ENCODE measurements around the gene CD8B. TPM values are rescaled to one million over a fixed set of nuclear protein-coding genes. Genes with fewer than 3 reads are reported as not detected.

The CD8B gene
- total RNA-seq, 1 experiment from 2014 or later = 0.47 TPM

DNA sequence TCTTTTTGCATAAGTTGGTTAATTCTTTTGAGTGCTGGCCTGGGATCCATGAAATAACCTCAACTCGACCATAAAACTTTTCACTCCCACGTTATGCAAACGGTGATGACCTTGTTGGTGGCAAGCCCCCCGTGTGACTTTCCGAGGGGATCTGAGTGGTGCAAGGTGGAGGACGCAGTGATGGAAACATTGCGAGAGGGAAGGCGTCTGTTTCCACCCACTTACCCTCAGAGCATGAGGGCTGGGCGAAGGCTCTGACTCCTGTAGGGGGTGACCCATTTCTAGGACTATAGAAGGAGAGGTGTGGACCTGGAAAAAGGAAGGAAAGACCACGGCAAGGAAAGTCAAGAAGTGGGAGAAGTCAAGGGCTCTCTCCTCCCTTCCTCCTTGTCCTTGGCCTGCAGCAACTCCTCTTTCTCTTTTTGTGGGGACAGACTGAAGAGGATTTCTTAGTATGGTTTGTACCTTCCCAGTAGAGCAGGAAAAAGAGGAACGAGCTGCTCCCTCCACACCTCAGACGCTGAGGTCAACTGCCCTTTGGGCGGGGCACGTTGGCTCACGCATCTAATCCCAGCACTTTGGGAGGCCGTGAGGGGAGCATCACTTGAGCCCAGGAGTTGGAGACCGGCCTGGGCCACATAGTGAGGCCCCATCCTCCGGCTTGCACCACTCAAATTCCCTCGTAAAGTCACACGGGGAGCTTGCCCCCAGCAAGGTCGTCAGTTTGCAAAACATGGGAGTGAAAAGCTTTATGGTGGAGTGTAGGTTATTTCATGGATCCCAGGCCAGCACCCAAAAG is 55.4 kb downstream of the CD8B start:
- ChIA-PET POLR2A (no interaction called here), RAD21 (ENCODE audit: low non-redundant PET in 1 of 2, low total read pairs in 2 of 2, uncharacterized antibody in 2 of 2, unreplicated experiment in 2 of 2) (no interaction called here), CTCF (no interaction called here)
- ATAC-seq = no peak
- Histone ChIP-seq H3K4me2 (ENCODE audit: low read length) (no peak overlapping the region), H3K9ac (ENCODE audit: low read length) (no peak overlapping the region), H2AFZ (ENCODE audit: low read depth, low read length, poor library complexity, severe bottlenecking) (no peak overlapping the region), H3K4me3 (replicated peaks in 1 of 2; ENCODE audit: low read depth in 1 of 2, low read length in 2 of 2) (no peak overlapping the region), H3K9me2 (ENCODE audit: insufficient read depth) (no peaks in the 10 kb centered on the region), H3K9me3 (ENCODE audit: control insufficient read depth in 1 of 2, insufficient read depth in 1 of 2, low read depth in 1 of 2, low read length in 2 of 2) (no peaks in the 10 kb centered on the region), H4K20me1 (ENCODE audit: insufficient read depth) (no peaks in the 10 kb centered on the region), H3K79me2 (ENCODE audit: insufficient read depth, low read length) (no peaks in the 10 kb centered on the region), H3K36me3 (ENCODE audit: control insufficient read depth in 1 of 2, insufficient read depth in 2 of 2, low read length in 2 of 2) (no peaks in the 10 kb centered on the region), H3K27me3 (ENCODE audit: insufficient read depth, low read length) (no peaks in the 10 kb centered on the region), H3K27ac (ENCODE audit: low read depth, low read length) (no peak overlapping the region), H3K4me1 (ENCODE audit: control insufficient read depth in 1 of 2, insufficient read depth in 2 of 2, low read length in 2 of 2) (peaks cover 5 to 20% of the 10 kb centered on the region in 2 experiments)
- intact Hi-C loops (cut with micrococcal nuclease) = loop anchor here (10.0 kb wide), 1 partner anchor 409 kb away; no protein-coding TSS in a partner anchor
- DNase-seq (ENCODE audit: low read depth, low spot score) = no peak
- no TSS peak for BruUV-seq (replicated peaks)
- TF ChIP-seq ZBTB33 (IDR thresholded peaks at IDR 0.05; ENCODE audit: extremely low read depth, insufficient replicate concordance, low read length) = no peak
- no peak for TF ChIP-seq CEBPB (IDR thresholded peaks at IDR 0.05; ENCODE audit: low read depth)
- TF ChIP-seq YY1 (IDR thresholded peaks at IDR 0.05; ENCODE audit: extremely low read depth, insufficient replicate concordance, low read depth, low read length) = no peak
- TF ChIP-seq SP1 (IDR thresholded peaks at IDR 0.05; ENCODE audit: low read depth) = no peak
- no peak for TF ChIP-seq MAX (IDR thresholded peaks at IDR 0.05)
- no peak for TF ChIP-seq REST (IDR thresholded peaks at IDR 0.05; ENCODE audit: low read depth)
- TF ChIP-seq ZNF274 (IDR thresholded peaks at IDR 0.05; ENCODE audit: low read depth, low read length) = no peak
- TF ChIP-seq ELF1 (IDR thresholded peaks at IDR 0.05; ENCODE audit: borderline replicate concordance, low read depth) = no peak
- no peak for TF ChIP-seq ZFX (IDR thresholded peaks at IDR 0.05)
- TF ChIP-seq, protein P1, sequence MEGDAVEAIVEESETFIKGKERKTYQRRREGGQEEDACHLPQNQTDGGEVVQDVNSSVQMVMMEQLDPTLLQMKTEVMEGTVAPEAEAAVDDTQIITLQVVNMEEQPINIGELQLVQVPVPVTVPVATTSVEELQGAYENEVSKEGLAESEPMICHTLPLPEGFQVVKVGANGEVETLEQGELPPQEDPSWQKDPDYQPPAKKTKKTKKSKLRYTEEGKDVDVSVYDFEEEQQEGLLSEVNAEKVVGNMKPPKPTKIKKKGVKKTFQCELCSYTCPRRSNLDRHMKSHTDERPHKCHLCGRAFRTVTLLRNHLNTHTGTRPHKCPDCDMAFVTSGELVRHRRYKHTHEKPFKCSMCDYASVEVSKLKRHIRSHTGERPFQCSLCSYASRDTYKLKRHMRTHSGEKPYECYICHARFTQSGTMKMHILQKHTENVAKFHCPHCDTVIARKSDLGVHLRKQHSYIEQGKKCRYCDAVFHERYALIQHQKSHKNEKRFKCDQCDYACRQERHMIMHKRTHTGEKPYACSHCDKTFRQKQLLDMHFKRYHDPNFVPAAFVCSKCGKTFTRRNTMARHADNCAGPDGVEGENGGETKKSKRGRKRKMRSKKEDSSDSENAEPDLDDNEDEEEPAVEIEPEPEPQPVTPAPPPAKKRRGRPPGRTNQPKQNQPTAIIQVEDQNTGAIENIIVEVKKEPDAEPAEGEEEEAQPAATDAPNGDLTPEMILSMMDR (IDR thresholded peaks at IDR 0.05 in 2 of 3, conservative IDR thresholded peaks at IDR 0.05 in 1 of 3; ENCODE audit: borderline replicate concordance in 1 of 3, insufficient read depth in 1 of 3, low read depth in 2 of 3, low read length in 2 of 3) = no peak
- TF ChIP-seq SIN3A (IDR thresholded peaks at IDR 0.05; ENCODE audit: low read depth) = no peak
- no peak for TF ChIP-seq EGR1 (IDR thresholded peaks at IDR 0.05; ENCODE audit: low read depth)
- no peak for TF ChIP-seq EZH2phosphoT487 (IDR thresholded peaks at IDR 0.05; ENCODE audit: borderline replicate concordance)
- TF ChIP-seq CBX3 (IDR thresholded peaks at IDR 0.05; ENCODE audit: low read depth) = no peak
- no peak for TF ChIP-seq SRF (IDR thresholded peaks at IDR 0.05; ENCODE audit: low read depth)
- TF ChIP-seq EZH2 (IDR thresholded peaks at IDR 0.05) = no peak
- TF ChIP-seq RAD21 (IDR thresholded peaks at IDR 0.05; ENCODE audit: low read depth) = no peak
- no peak for TF ChIP-seq POLR2AphosphoS5 (IDR thresholded peaks at IDR 0.05; ENCODE audit: low read depth, low read length)
